Forelimb muscle (tissue), 1 donor: ENCODE results near the gene ANKRD10. TPM values are rescaled to one million over a fixed set of nuclear protein-coding genes. Genes with fewer than 3 reads are reported as not detected.

Experiments
- DNase-seq: peaks from one replicate; pipeline ENCODE4 v3.0.0-alpha.2; 2013; ENCODE audit warnings: low read depth
- polyA plus RNA-seq: library from polyadenylated mRNA; unstranded; fragments of 120-200 nt; gene quantifications from one replicate; pipeline ENCODE4 v1.2.1, GENCODE V29; 2013; ENCODE audit not compliant: insufficient read length

Gene ANKRD10
- polyA plus RNA-seq, 1 donor: 266 TPM

GRCh38 chr13:110944968-110945927 lies 30.4 kb upstream of the ANKRD10 start:
- no peak for DNase-seq

DNA sequence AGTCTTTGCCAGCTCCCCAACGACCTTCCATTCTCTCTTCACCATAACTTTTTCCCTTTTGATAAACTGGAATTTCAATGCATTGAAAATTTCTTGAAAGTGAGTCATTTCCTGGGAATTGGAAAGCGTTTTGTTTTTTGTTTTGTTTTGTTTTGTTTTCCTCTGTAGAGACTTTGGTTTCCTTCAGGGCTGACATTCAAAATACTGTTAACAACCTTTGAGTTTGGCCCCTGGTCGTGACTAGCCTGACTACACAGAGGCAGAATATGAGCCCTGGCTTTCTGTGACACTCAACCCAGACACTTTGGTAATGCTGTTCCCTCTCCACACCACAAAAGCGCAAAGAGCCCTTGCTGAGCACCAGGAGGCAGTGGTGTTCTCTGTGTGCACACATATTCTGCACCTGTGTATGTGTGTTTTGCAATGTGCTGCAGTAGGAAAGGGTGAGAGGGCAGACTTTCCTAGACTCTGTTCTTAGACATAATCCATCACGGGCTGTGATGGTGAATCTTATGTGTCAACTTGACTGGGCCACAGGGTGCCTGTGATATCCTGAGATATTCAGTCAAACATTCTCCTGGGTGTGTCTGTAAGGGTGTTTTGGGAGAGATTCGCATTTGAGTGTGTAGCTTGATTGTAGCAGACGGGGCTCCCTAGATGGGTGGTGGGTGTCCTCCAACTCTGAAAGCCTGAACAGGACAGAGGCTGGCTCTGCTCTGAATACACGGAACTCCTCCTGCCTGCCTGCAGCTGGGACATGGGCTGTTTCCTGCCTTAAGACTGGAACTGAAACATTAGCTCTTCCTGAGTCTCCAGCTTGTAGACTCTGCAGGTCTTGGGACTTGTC lies 29.5 kb upstream of the ANKRD10 start:
- DNase-seq: no peak

- DNase-seq: no peak
Observed at GRCh38 chr13:110942248-110942981, 27.5 kb upstream of the ANKRD10 start.

DNA sequence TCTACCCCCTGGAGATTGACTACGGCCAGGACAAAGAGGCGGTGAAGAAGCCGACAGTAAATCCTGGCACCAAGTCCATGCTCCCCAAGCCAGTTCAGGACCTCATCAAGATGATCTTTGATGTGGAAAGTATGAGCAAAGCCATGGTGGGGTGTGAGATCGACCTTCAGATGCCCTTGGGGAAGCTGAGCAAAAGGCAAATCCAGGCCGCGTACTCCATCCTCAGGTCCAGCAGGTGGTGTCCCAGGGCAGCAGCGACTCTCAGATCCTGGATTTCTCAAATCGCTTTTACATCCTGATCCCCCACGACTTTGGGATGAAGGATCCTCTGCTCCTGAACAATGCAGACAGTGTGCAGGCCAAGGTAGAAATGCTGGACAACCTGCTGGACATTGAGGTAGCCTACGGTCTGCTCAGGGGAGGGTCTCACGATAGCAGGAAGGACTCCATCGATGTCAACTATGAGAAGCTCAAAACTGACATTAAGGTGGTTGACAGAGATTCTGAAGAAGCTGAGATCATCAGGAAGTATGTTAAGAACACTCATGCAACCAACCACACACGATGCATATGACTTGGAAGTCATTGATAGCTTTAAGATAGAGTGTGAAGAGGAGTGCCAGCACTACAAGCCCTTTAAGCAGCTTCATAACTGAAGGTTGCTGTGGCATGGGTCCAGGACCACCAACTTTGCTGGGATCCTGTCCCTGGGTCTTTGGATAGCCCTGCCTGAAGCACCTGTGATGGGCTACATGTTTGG lies 24.0 kb upstream of the ANKRD10 start:
- no peak for DNase-seq

GRCh38 chr13:110937511-110938285 lies 22.8 kb upstream of the ANKRD10 start:
- DNase-seq: no peak

- no peak for DNase-seq
Observed at GRCh38 chr13:110936519-110936918, 21.6 kb upstream of the ANKRD10 start.

DNA sequence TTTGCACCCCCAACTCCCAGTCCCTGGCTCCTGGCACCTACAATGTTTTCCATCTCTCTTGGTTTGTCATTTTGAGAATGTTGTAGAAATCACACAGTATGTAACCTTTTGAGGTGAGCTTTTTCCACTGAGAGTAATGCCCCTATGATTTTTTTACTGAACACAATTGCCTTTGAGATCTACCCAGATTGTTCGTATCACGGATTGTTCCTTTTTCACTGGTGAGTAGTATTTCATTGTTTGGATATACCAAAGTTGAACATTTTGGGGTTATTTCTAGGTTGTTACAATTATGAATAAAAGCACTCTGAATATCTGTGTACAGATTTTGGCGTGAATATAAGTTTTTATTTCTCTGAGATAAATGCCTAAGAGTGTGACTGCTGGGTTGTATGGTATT lies 17.7 kb upstream of the ANKRD10 start:
- no peak for DNase-seq

DNA sequence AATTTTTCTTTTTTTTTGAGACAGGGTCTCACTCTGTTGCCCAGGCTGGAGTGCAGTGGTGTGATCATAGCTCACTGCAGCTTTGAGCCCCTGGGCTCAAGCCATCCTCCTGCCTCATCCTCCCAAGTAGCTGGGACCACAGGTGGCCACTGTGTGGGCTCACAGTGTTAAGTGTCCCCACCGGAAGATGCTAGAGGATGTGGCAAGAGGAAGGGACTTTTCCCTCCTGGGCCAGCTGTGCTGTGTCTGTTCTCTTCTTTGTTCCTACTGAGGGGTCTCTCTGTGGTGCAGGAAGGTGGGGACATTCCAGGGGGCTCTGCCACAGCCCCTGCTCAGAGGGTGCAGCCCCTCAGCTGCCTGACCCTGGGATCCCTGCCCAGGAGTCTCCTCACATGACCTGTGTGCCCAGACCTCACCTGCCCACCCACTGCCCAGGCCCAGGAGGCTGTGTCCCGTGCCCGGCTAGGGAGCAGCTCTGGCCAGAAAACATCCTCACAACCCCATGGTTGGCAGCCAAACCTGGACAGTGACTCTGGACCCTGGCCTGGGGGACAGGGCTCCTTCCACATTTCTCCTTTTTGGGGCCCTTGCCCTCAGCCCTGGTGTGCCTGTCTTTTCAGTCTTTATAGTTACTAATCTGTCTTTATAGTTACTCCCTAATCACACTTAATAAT lies 14.4 kb upstream of the ANKRD10 start:
- DNase-seq: no peak

DNA sequence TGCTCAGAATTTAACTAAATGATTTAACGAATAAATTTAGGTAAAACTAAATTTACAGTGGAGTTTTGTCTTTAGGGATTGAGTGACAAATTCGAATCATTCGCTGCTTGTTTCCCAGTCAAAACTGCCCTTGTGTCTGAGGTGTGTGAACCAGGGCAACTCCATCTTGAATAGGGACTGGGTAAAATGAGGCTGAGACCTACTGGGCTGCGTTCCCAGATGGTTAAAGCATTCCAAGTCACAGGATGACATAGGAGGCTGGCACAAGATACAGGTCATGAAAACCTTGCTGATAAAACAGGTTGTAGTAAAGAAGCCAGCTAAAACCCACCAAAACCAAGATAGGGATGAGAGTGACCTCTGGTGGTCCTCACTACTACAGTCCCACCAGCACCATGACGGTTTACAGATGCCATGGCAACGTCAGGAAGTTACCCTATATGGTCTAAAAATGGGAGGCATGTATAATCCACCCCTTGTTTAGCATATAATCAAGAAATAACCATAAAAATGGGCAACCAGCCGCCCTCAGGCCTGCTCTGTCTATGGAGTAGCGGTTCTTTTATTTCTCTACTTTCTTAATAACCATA lies 10.2 kb upstream of the ANKRD10 start:
- DNase-seq: no peak

DNA sequence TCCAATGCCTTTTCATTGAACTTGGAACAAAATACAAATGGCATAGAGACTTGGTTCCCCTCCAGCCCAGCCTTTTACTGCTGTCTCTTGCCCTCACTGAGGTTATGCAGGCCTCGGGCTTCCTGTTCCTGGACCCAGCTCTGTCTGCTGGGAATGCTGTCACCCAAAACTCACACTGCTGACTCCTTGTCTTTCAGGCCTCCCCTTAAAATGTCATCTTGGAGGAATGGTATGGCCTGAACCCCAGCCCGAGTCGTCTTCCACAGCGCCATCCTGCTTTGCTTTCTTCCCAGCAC lies 9.7 kb upstream of the ANKRD10 start:
- no peak for DNase-seq

DNA sequence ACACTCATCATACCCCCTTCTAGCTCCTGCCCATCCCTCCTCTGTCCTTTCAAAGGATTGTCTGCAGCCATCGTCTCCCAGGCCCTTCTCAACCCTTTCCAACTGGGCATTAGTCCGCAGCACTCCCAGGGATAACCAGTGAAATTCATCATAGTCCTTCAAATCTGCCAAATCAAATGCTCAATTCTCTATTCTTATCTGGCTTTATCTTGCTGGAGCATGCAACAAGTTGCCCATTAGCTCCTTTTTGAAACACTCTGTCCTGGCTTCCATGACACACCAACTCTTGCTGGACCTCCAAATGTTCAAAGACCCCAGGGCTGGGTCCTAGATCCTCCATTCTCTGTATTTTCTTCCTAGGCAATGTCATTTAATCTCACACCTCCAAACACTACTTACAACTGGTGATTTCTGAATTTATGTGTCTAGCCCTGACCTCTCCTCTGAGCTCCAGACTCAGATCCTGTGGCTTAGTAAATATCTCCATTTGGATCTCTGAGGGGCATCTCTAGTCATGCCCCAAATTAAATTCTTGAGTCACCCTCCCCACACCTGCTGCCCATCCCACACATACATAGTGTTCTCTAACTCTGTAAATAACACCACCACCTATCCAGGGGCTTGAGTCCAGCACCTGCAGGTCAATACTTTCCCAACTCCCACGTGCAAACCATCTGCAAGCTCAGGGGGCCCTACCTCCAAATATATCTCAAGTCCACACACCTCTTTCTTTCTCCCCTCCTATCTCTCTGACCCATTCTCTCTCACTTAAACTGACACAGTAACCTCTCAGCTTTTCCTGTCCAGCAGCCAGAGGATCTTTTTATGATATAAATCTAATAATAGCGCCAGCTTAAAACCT lies 9.1 kb upstream of the ANKRD10 start:
- DNase-seq: no peak

DNA sequence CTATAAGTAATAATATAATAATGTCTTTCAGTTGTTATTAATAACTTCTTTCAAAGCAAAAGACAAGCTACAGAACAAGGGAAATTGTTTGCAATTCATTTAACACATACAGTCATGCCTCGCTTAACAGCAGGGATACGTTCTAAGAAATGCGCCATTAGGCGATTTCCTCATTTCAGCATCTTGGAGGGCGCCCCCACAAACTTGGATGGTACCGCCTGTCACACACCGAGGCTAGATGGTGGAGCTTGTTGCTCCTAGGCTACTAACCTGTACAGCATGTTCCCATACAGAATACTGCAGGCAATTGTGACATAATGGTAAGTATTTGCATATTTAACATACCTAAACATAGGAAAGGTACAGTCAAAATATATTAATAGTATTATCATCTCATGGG lies 8.2 kb upstream of the ANKRD10 start:
- DNase-seq: no peak

DNA sequence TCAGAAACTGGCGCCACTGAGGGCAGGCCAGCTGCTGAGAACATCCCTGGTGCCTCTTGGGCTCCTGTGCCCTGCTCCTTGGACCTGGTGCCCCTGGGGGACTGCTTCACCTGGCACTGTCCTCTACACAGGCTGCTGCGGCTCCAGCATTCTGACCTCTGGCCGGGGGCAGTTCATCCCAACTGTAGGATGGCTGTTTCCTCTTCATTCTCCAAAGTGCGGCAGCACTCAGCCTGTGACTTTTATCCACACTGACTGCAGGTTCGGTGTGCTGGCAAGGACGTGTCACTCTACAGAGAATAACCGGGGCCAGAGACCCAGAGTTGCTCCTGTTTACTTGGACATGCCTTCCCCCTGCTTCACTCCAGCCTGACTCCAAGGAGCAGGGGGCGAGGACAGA lies 7.6 kb upstream of the ANKRD10 start:
- DNase-seq: no peak

- DNase-seq: no peak
Observed at GRCh38 chr13:110921695-110922094, 6.8 kb upstream of the ANKRD10 start.

GRCh38 chr13:110921209-110921608 lies 6.3 kb upstream of the ANKRD10 start:
- no peak for DNase-seq

GRCh38 chr13:110920038-110920437 lies 5.2 kb upstream of the ANKRD10 start:
- DNase-seq: no peak

DNA sequence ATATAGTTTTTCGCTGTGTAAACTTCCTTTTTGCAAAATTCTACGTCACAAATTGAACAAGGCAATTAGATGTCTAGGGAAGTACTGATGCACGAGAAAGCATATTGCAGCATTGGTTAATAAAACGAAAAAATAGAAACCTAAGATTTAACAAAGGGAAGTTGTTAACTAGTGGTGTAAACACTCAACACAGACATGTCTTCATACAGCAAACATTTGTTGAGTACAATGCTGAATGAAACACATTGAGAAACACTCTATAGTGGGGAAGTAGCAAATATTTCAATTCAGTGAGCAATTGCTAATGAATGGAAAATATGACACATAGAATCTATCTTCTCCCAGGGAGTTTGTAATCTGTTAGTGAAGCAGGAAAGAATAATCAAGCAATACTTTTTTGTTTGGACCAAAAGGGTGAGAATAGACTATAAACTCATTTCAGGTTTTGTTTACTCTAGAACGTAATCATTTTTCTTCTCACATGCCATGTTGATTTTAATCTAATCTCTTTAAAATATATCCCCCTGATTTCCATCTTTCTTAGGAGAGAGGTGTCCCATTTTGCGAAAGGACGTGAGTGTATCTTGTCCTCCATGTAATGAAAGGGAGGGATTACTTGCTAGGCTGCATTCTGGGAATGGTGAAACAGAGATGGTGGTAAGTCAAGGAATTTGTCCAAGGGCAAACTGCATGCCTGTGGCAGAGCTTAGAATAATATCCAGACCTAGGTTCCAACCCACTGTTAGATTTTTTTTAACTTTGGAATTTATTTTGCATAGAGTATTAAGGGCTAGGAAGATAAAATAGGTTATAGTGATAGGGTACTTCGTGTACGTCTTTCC lies 1.7 kb upstream of the ANKRD10 start:
- DNase-seq: no peak

- no peak for DNase-seq
Observed at GRCh38 chr13:110915874-110916206, 971 bp upstream of the ANKRD10 start.
